GM21447 (cell line): ENCODE data around the gene C6orf62.
A peak's percentile ranks its signal among the peaks of the same experiment; 100 is the strongest.
"Not testable (repeated sequence)": the region's sequence is repeated elsewhere in the genome, so short reads cannot be mapped to it uniquely, and the experiment has no call there.

Source experiments
- ATAC-seq: cut with Tn5 transposase; IDR thresholded peaks from one replicate; pipeline ENCODE4 v1.9.1; 2021; ENCODE audit not compliant: unreplicated experiment

C6orf62 gene

GRCh38 chr6:24719125-24719971, at the start of gene C6orf62:
C6orf62 (minus strand) TSS chr6:24719154; CDS start chr6:24718668, 486 bp downstream.
- ATAC-seq, result no peak

GRCh38 chr6:24768361-24768760, 49.4 kb upstream of the C6orf62 start:
- ATAC-seq, result no peak

GRCh38 chr6:24766680-24767462, 47.9 kb upstream of the C6orf62 start:
- no peak for ATAC-seq

- not testable (repeated sequence) for ATAC-seq
Measured at GRCh38 chr6:24765968-24766367, 47.0 kb upstream of the C6orf62 start.

- ATAC-seq, result not testable (repeated sequence)
Measured at GRCh38 chr6:24764833-24765828, 46.2 kb upstream of the C6orf62 start.

- ATAC-seq, result no peak
Measured at GRCh38 chr6:24763578-24763977, 44.6 kb upstream of the C6orf62 start.

- no peak for ATAC-seq
Measured at GRCh38 chr6:24761851-24762250, 42.9 kb upstream of the C6orf62 start.

GRCh38 chr6:24761193-24761835, 42.4 kb upstream of the C6orf62 start:
- no peak for ATAC-seq

GRCh38 chr6:24760210-24760609, 41.3 kb upstream of the C6orf62 start:
- no peak for ATAC-seq

- ATAC-seq, result no peak
Measured at GRCh38 chr6:24759718-24760117, 40.8 kb upstream of the C6orf62 start.

GRCh38 chr6:24757611-24758010, 38.7 kb upstream of the C6orf62 start:
- no peak for ATAC-seq

GRCh38 chr6:24755279-24755678, 36.3 kb upstream of the C6orf62 start:
- ATAC-seq, result no peak

- not testable (repeated sequence) for ATAC-seq
Measured at GRCh38 chr6:24754378-24754777, 35.4 kb upstream of the C6orf62 start.

GRCh38 chr6:24753545-24753944, 34.6 kb upstream of the C6orf62 start:
- ATAC-seq, result no peak

- ATAC-seq, result no peak
Measured at GRCh38 chr6:24752917-24753492, 34.1 kb upstream of the C6orf62 start.

- no peak for ATAC-seq
Measured at GRCh38 chr6:24752503-24752902, 33.5 kb upstream of the C6orf62 start.

- not testable (repeated sequence) for ATAC-seq
Measured at GRCh38 chr6:24750878-24751277, 31.9 kb upstream of the C6orf62 start.

GRCh38 chr6:24749297-24749696, 30.3 kb upstream of the C6orf62 start:
- ATAC-seq, result no peak

- ATAC-seq, result no peak
Measured at GRCh38 chr6:24744911-24745310, 26.0 kb upstream of the C6orf62 start.

GRCh38 chr6:24743944-24744335, 25.0 kb upstream of the C6orf62 start:
- peak; percentile 51 for ATAC-seq
